DOHH2 (cell line): ENCODE measurements around the gene CATSPERD.

ENCODE experiments used
- CTCF ChIP-seq: fragments of 200-600 bp; sonication (generic); IDR thresholded peaks from one replicate; pipeline ENCODE4 v1.5.1; 2014; ENCODE audit warnings: antibody characterized with exemption, mild to moderate bottlenecking, low read depth, low read length; ENCODE audit not compliant: poor library complexity, severe bottlenecking
- EZH2phosphoT487 ChIP-seq: fragments of 200-600 bp; sonication (generic); IDR thresholded peaks from 2 replicates; pipeline ENCODE4 v1.6.1; 2017; ENCODE audit warnings: borderline replicate concordance, mild to moderate bottlenecking, antibody characterized with exemption, low read length, moderate library complexity, mixed read lengths

- TF ChIP-seq CTCF (no peak), EZH2phosphoT487 (no peak)
Measured at GRCh38 chr19:5799247-5800241, 79.1 kb downstream of the CATSPERD start.
